Caco-2 (cell line): ENCODE results near the gene TCEAL4. TPM values are rescaled to one million over a fixed set of nuclear protein-coding genes. Genes with fewer than 3 reads are reported as not detected.
A peak's percentile ranks its signal among the peaks of the same experiment; 100 is the strongest.
"Not testable (repeated sequence)": the region's sequence is repeated elsewhere in the genome, so short reads cannot be mapped to it uniquely, and the experiment has no call there.

Experiments used
- BruUV-seq: library from RNA; stranded (reverse); fragments of 400-500 nt; replicated peaks from 2 replicates; lab custom pipeline; 2021; lab: Mats Ljungman, UMichigan
- CTCF ChIA-PET: fragments of 300-600 bp; sonication (Branson Sonifier 250); formaldehyde crosslinking; loops from one replicate; lab custom pipeline; 2022; ENCODE audit warnings: antibody characterized with exemption; lab: Charles Lee
- POLR2A ChIA-PET: fragments of 300-600 bp; sonication (Branson Sonifier 250); formaldehyde crosslinking; loops from one replicate; lab custom pipeline; 2022; ENCODE audit warnings: antibody characterized with exemption; lab: Charles Lee
- DNase-seq, 2 experiments: peaks; one replicate each; pipeline versions ENCODE4 v3.0.0 to v3.0.0-alpha.2; 2020 to 2022
- H3K27me3 ChIP-seq: replicated peaks from 2 replicates; pipeline ENCODE4 v1.6.0; 2011; ENCODE audit warnings: low read length; ENCODE audit not compliant: control insufficient read depth, insufficient read depth
- H3K36me3 ChIP-seq: 2 replicates; pipeline ENCODE4 v1.5.1; 2011; ENCODE audit warnings: low read length; ENCODE audit not compliant: control insufficient read depth, insufficient read depth
- H3K4me1 ChIP-seq: fragments of 250-450 bp; sonication (Bioruptor Pico); 2 replicates; pipeline ENCODE4 v1.5.1; 2020; ENCODE audit warnings: mild to moderate bottlenecking
- H3K4me3 ChIP-seq: 2 replicates; pipeline ENCODE4 v1.5.1; 2011; ENCODE audit warnings: low read depth, mild to moderate bottlenecking, control low read depth, low read length
- H3K9me3 ChIP-seq: fragments of 250-450 bp; sonication (Bioruptor Pico); 2 replicates; pipeline ENCODE4 v1.5.1; 2020; ENCODE audit warnings: mild to moderate bottlenecking, moderate library complexity
- H3K27ac Mint-ChIP-seq: one replicate; pipeline ENCODE4 v1.8.0; 2022; ENCODE audit warnings: mixed read lengths; ENCODE audit not compliant: unreplicated experiment
- H3K27me3 Mint-ChIP-seq: one replicate; pipeline ENCODE4 v1.8.0; 2022; ENCODE audit warnings: mixed read lengths; ENCODE audit not compliant: insufficient read depth, unreplicated experiment
- H3K36me3 Mint-ChIP-seq: one replicate; pipeline ENCODE4 v1.8.0; 2022; ENCODE audit warnings: mild to moderate bottlenecking, mixed read lengths; ENCODE audit not compliant: insufficient read depth, unreplicated experiment
- H3K4me1 Mint-ChIP-seq: one replicate; pipeline ENCODE4 v1.8.0; 2022; ENCODE audit warnings: low read depth, mixed read lengths; ENCODE audit not compliant: unreplicated experiment
- H3K4me3 Mint-ChIP-seq: one replicate; pipeline ENCODE4 v1.8.0; 2022; ENCODE audit warnings: mild to moderate bottlenecking, moderate library complexity, mixed read lengths; ENCODE audit not compliant: unreplicated experiment
- H3K9me3 Mint-ChIP-seq: one replicate; pipeline ENCODE4 v1.8.0; 2022; ENCODE audit warnings: mixed read lengths; ENCODE audit not compliant: unreplicated experiment
- CTCF ChIP-seq, 2 experiments: fragments of 200-600 bp in 1 of 2; IDR thresholded peaks; 1 replicate in 1 of 2; 2 replicates in 1 of 2; pipeline versions ENCODE4 v1.5.1 to v1.8.0; 2011 to 2022; ENCODE audit warnings: antibody characterized with exemption in 1 of 2, control low read depth in 1 of 2, inconsistent platforms in 1 of 2, low read depth in 1 of 2, low read length in 1 of 2, mild to moderate bottlenecking in 1 of 2, moderate library complexity in 1 of 2; ENCODE audit not compliant: insufficient read depth in 1 of 2, severe bottlenecking in 1 of 2, unreplicated experiment in 1 of 2
- intact Hi-C: fragments of 100-400 bp; cut with micrococcal nuclease; formaldehyde crosslinking; loops from one replicate; pipeline ENCODE4 v1.10.0; 2022; ENCODE audit not compliant: unreplicated experiment
- total RNA-seq: library from RNA; stranded (reverse); gene quantifications from 2 replicates; pipeline ENCODE4 v1.2.3, GENCODE V29; 2022

TCEAL4 gene
- total RNA-seq, 1 experiment from 2014 or later = 42.3 TPM

GRCh38 chrX:103586659-103587058 lies 1.3 kb downstream of the TCEAL4 start:
- ChIA-PET POLR2A (no interaction called here), CTCF (no interaction called here)
- Histone ChIP-seq H3K36me3 (no peaks in the 10 kb centered on the region), H3K27me3 (no peaks in the 10 kb centered on the region), H3K4me3 (no peak overlapping the region), H3K4me1 (no peaks in the 10 kb centered on the region), H3K9me3 (no peaks in the 10 kb centered on the region)
- BruUV-seq = no TSS peak
- no peak for DNase-seq
- Mint-ChIP-seq H3K36me3 (no peaks in the 10 kb centered on the region), H3K27ac (no peak overlapping the region), H3K27me3 (no peaks in the 10 kb centered on the region), H3K4me3 (peak overlapping the region; percentile 87), H3K4me1 (no peaks in the 10 kb centered on the region), H3K9me3 (no peaks in the 10 kb centered on the region)
- no peak for TF ChIP-seq CTCF (IDR thresholded peaks at IDR 0.05; ENCODE audit: insufficient read depth in 1 of 2, low read depth in 1 of 2, low read length in 1 of 2, severe bottlenecking in 1 of 2, unreplicated experiment in 1 of 2)
- intact Hi-C loops = no loop called here

GRCh38 chrX:103592295-103592694 lies 7.0 kb downstream of the TCEAL4 start:
- H3K36me3 Mint-ChIP-seq, H3K4me1 Mint-ChIP-seq, H3K27ac Mint-ChIP-seq, POLR2A ChIA-PET, H3K4me1 ChIP-seq, H3K9me3 ChIP-seq, H3K27me3 ChIP-seq, H3K27me3 Mint-ChIP-seq, H3K9me3 Mint-ChIP-seq, H3K36me3 ChIP-seq, CTCF ChIA-PET, H3K4me3 ChIP-seq, DNase-seq, BruUV-seq, H3K4me3 Mint-ChIP-seq, intact Hi-C loops: not testable (repeated sequence)

GRCh38 chrX:103595202-103595601 lies 9.9 kb downstream of the TCEAL4 start:
- H3K9me3 Mint-ChIP-seq, H3K27ac Mint-ChIP-seq, H3K27me3 ChIP-seq, CTCF ChIA-PET, H3K27me3 Mint-ChIP-seq, H3K36me3 ChIP-seq, H3K4me3 ChIP-seq, DNase-seq, H3K4me3 Mint-ChIP-seq, H3K4me1 Mint-ChIP-seq, H3K36me3 Mint-ChIP-seq, intact Hi-C loops, H3K9me3 ChIP-seq, BruUV-seq, POLR2A ChIA-PET, H3K4me1 ChIP-seq: not testable (repeated sequence)

- H3K27ac Mint-ChIP-seq = no peak within 1 kb of the TSS
- no peaks in the 10 kb centered on the region for H3K36me3 Mint-ChIP-seq
- BruUV-seq = no TSS peak
- intact Hi-C loops = no loop called here
- peak in 1 of 2 experiments; percentile 22 for DNase-seq
- H3K4me3 Mint-ChIP-seq = peak within 1 kb of the TSS; percentile 77
- Histone ChIP-seq H3K4me3 (peak within 1 kb of the TSS; percentile 55), H3K4me1 (no peaks in the 10 kb centered on the region), H3K9me3 (no peaks in the 10 kb centered on the region), H3K36me3 (no peaks in the 10 kb centered on the region), H3K27me3 (no peaks in the 10 kb centered on the region)
- no peak for TF ChIP-seq CTCF (IDR thresholded peaks at IDR 0.05; ENCODE audit: insufficient read depth in 1 of 2, low read depth in 1 of 2, low read length in 1 of 2, severe bottlenecking in 1 of 2, unreplicated experiment in 1 of 2)
- POLR2A ChIA-PET = no interaction called here
- H3K4me1 Mint-ChIP-seq = no peaks in the 10 kb centered on the region
- CTCF ChIA-PET = interaction anchor here (0.7 kb wide), 1 partner anchor 22 kb away, joined by 3 read pairs; no protein-coding TSS in a partner anchor
- no peaks in the 10 kb centered on the region for H3K9me3 Mint-ChIP-seq
- no peaks in the 10 kb centered on the region for H3K27me3 Mint-ChIP-seq
Observed at GRCh38 chrX:103607364-103608305, 22.3 kb downstream of the TCEAL4 start, which contains the start of gene TCEAL3. TCEAL3 (plus strand) TSS chrX:103607963; CDS start chrX:103609065, 1,102 bp downstream.
